H1 (cell line): ENCODE measurements around the gene CBY2. TPM values are rescaled to one million over a fixed set of nuclear protein-coding genes. Genes with fewer than 3 reads are reported as not detected.

Source experiments
- CTCF ChIA-PET: fragments of 300-600 bp; sonication (Branson Sonifier 250); formaldehyde crosslinking; loops from one replicate; lab custom pipeline; 2021; ENCODE audit not compliant: partially characterized antibody; lab: Charles Lee
- POLR2A ChIA-PET: fragments of 300-600 bp; sonication (Branson Sonifier 250); formaldehyde crosslinking; loops from one replicate; lab custom pipeline; 2021; ENCODE audit warnings: inconsistent platforms; ENCODE audit not compliant: partially characterized antibody; lab: Charles Lee
- DNase-seq, 2 experiments: peaks; one replicate each; pipeline versions ENCODE4 v3.0.0 to v3.0.0-alpha.2; 2010 to 2022; ENCODE audit warnings: low spot score in 2 of 2, low read depth in 1 of 2, mixed read lengths in 1 of 2
- FAIRE-seq: peaks from 2 replicates; lab custom pipeline; 2011; peaks lifted over from hg19 to GRCh38; lab: Jason Lieb, UNC
- H2AFZ ChIP-seq: 2 replicates; pipeline ENCODE4 v1.8.1; 2012; ENCODE audit warnings: low read length, inconsistent platforms
- H2AK5ac ChIP-seq: 2 replicates; pipeline ENCODE4 v1.6.1; 2013; ENCODE audit warnings: low read depth, low read length
- H2BK120ac ChIP-seq: replicated peaks from 2 replicates; pipeline ENCODE3; 2013; ENCODE audit warnings: low read depth, low read length, inconsistent platforms
- H2BK12ac ChIP-seq: 2 replicates; pipeline ENCODE4 v1.6.1; 2013; ENCODE audit warnings: low read depth, low read length
- H2BK15ac ChIP-seq: 2 replicates; pipeline ENCODE4 v1.6.1; 2013; ENCODE audit warnings: low read length
- H2BK20ac ChIP-seq: 2 replicates; pipeline ENCODE4 v1.6.1; 2013; ENCODE audit warnings: low read length
- H2BK5ac ChIP-seq: 2 replicates; pipeline ENCODE4 v1.6.1; 2013; ENCODE audit warnings: low read depth, low read length
- H3K14ac ChIP-seq: 2 replicates; pipeline ENCODE4 v1.6.1; 2013; ENCODE audit warnings: inconsistent platforms; ENCODE audit not compliant: insufficient read length
- H3K18ac ChIP-seq: 2 replicates; pipeline ENCODE4 v1.6.1; 2013; ENCODE audit warnings: low read length; ENCODE audit errors: extremely low read depth
- H3K23ac ChIP-seq: 2 replicates; pipeline ENCODE4 v1.6.1; 2013; ENCODE audit warnings: inconsistent platforms; ENCODE audit not compliant: insufficient read length
- H3K23me2 ChIP-seq: 2 replicates; pipeline ENCODE4 v1.6.1; 2013; ENCODE audit warnings: low read depth, low read length
- H3K27ac ChIP-seq: 2 replicates; pipeline ENCODE4 v1.6.1; 2011; ENCODE audit warnings: low read depth, low read length, inconsistent platforms
- H3K27me3 ChIP-seq, 4 experiments: replicated peaks in 1 of 4; 1 replicate in 1 of 4; 2 replicates in 3 of 4; pipeline versions ENCODE4 v1.6.1 to v1.8.1; 2011 to 2013; ENCODE audit warnings: low read length in 3 of 4, mild to moderate bottlenecking in 3 of 4, inconsistent platforms in 2 of 4, mixed read lengths in 2 of 4, moderate library complexity in 1 of 4; ENCODE audit not compliant: control insufficient read depth in 3 of 4, insufficient read depth in 3 of 4; ENCODE audit errors: extremely low read depth in 1 of 4
- H3K36me3 ChIP-seq, 4 experiments: 2 replicates each; pipeline versions ENCODE4 v1.6.1 to v1.8.1; 2011 to 2013; ENCODE audit warnings: mild to moderate bottlenecking in 4 of 4, low read length in 3 of 4, moderate library complexity in 2 of 4, control low read depth in 1 of 4, inconsistent platforms in 1 of 4; ENCODE audit not compliant: insufficient read depth in 4 of 4, control insufficient read depth in 2 of 4
- H3K4ac ChIP-seq: replicated peaks from 2 replicates; pipeline ENCODE3; 2013; ENCODE audit warnings: low read length, low read depth, mixed read lengths, inconsistent platforms; ENCODE audit not compliant: insufficient read length
- H3K4me1 ChIP-seq, 4 experiments: replicated peaks in 1 of 4; 1 replicate in 1 of 4; 2 replicates in 3 of 4; pipeline versions ENCODE4 v1.6.1 to v1.8.1; 2011 to 2013; ENCODE audit warnings: low read length in 3 of 4, inconsistent platforms in 2 of 4, mixed read lengths in 1 of 4; ENCODE audit not compliant: insufficient read depth in 4 of 4, control insufficient read depth in 3 of 4
- H3K4me2 ChIP-seq, 2 experiments: 2 replicates each; pipeline versions ENCODE4 v1.6.1 to v1.8.1; 2011 to 2013; ENCODE audit warnings: low read depth in 2 of 2, low read length in 2 of 2, control low read depth in 1 of 2, inconsistent platforms in 1 of 2, mild to moderate bottlenecking in 1 of 2; ENCODE audit not compliant: insufficient read depth in 1 of 2
- H3K4me3 ChIP-seq, 4 experiments: fragments of 200-600, 300-600 bp in 1 of 4; sonication (generic), shearing (Covaris generic), sonication (Bioruptor Twin) in 1 of 4; 2 replicates each; pipeline versions ENCODE4 v1.5.1 to v1.8.1; 2011 to 2016; ENCODE audit warnings: low read length in 4 of 4, low read depth in 3 of 4, control low read depth in 2 of 4, inconsistent platforms in 2 of 4, mild to moderate bottlenecking in 2 of 4, mixed read lengths in 1 of 4, moderate library complexity in 1 of 4; ENCODE audit not compliant: insufficient read depth in 2 of 4; ENCODE audit errors: extremely low read depth in 1 of 4
- H3K56ac ChIP-seq: replicated peaks from 2 replicates; pipeline ENCODE3; 2013; ENCODE audit warnings: low read depth, mild to moderate bottlenecking, mixed read lengths, low read length, inconsistent platforms; ENCODE audit not compliant: insufficient read length
- H3K79me1 ChIP-seq: 2 replicates; pipeline ENCODE4 v1.6.1; 2013; ENCODE audit warnings: low read depth, low read length, control low read depth
- H3K79me2 ChIP-seq, 2 experiments: 2 replicates each; pipeline versions ENCODE4 v1.6.1 to v1.8.1; 2012 to 2013; ENCODE audit warnings: low read length in 2 of 2, mild to moderate bottlenecking in 2 of 2, inconsistent platforms in 1 of 2; ENCODE audit not compliant: insufficient read depth in 2 of 2, control insufficient read depth in 1 of 2
- H3K9ac ChIP-seq, 4 experiments: replicated peaks in 1 of 4; 1 replicate in 1 of 4; 2 replicates in 3 of 4; pipeline versions ENCODE4 v1.6.1 to v1.8.1; 2011 to 2013; ENCODE audit warnings: low read depth in 3 of 4, low read length in 3 of 4, control low read depth in 2 of 4, mild to moderate bottlenecking in 2 of 4, moderate library complexity in 2 of 4, inconsistent platforms in 1 of 4; ENCODE audit errors: extremely low read depth in 1 of 4
- H3K9me3 ChIP-seq, 2 experiments: 2 replicates each; pipeline versions ENCODE4 v1.6.1 to v1.8.1; 2012 to 2013; ENCODE audit warnings: mild to moderate bottlenecking in 2 of 2, moderate library complexity in 2 of 2, control low read depth in 1 of 2, inconsistent platforms in 1 of 2, low read depth in 1 of 2, low read length in 1 of 2, mixed read lengths in 1 of 2; ENCODE audit not compliant: insufficient read depth in 2 of 2
- H4K20me1 ChIP-seq, 2 experiments: replicated peaks in 1 of 2; 2 replicates each; pipeline versions ENCODE3 to v1.8.1; 2011 to 2013; ENCODE audit warnings: inconsistent platforms in 2 of 2, low read length in 2 of 2, mild to moderate bottlenecking in 1 of 2; ENCODE audit not compliant: insufficient read depth in 2 of 2, control insufficient read depth in 1 of 2
- H4K5ac ChIP-seq: 2 replicates; pipeline ENCODE4 v1.6.1; 2013; ENCODE audit warnings: low read length, low read depth, mixed read lengths, inconsistent platforms; ENCODE audit not compliant: insufficient read length
- H4K8ac ChIP-seq: 2 replicates; pipeline ENCODE4 v1.8.0; 2013; ENCODE audit warnings: mild to moderate bottlenecking, moderate library complexity, low read length, inconsistent platforms; ENCODE audit not compliant: insufficient read depth; ENCODE audit errors: extremely low read depth
- H4K91ac ChIP-seq: replicated peaks from 2 replicates; pipeline ENCODE3; 2013; ENCODE audit warnings: low read length, mixed read lengths, inconsistent platforms; ENCODE audit not compliant: insufficient read length
- EZH2 ChIP-seq: fragments of 200-600 bp; sonication (generic); IDR thresholded peaks from 2 replicates; pipeline ENCODE4 v1.7.1; 2012; ENCODE audit warnings: low read depth, mild to moderate bottlenecking, moderate library complexity, low read length, inconsistent platforms; ENCODE audit not compliant: severe bottlenecking
- NANOG ChIP-seq: IDR thresholded peaks from 2 replicates; pipeline ENCODE4 v1.6.1; 2011; ENCODE audit warnings: low read length, low read depth, mild to moderate bottlenecking, inconsistent platforms; ENCODE audit not compliant: insufficient read depth, poor library complexity, severe bottlenecking
- PHF8 ChIP-seq: fragments of 200-600 bp; sonication (generic); conservative IDR thresholded peaks from 2 replicates; pipeline ENCODE4 v1.7.1; 2012; ENCODE audit warnings: low read depth, mild to moderate bottlenecking, inconsistent platforms, low read length, moderate library complexity
- POLR2A ChIP-seq, 2 experiments: IDR thresholded peaks; 1 replicate in 1 of 2; 2 replicates in 1 of 2; pipeline ENCODE4 v1.6.1; 2011; ENCODE audit warnings: low read depth in 2 of 2, low read length in 2 of 2, mild to moderate bottlenecking in 2 of 2; ENCODE audit errors: control extremely low read depth in 1 of 2
- POU5F1 ChIP-seq: IDR thresholded peaks from 2 replicates; pipeline ENCODE4 v1.6.1; 2011; ENCODE audit warnings: low read depth, mild to moderate bottlenecking, low read length, moderate library complexity
- WGBS, 2 experiments: shearing (Covaris generic) in 1 of 2; methylation state at CpG; one replicate each; pipeline versions ENCODE4 v1.1.6 to v1.1.7; 2013 to 2015; ENCODE audit warnings: low lambda C conversion rate in 2 of 2, mixed read lengths in 2 of 2, inconsistent platforms in 1 of 2, low coverage in 1 of 2, missing lambda C conversion rate in 1 of 2; ENCODE audit not compliant: insufficient replicate concordance in 2 of 2, insufficient coverage in 1 of 2, insufficient read length in 1 of 2; ENCODE audit errors: extremely low coverage in 1 of 2, missing lambda C conversion rate in 1 of 2; 5-methylcytosine and 5-hydroxymethylcytosine counted together
- polyA plus RNA-seq, 7 experiments: library from polyadenylated mRNA; depleted of rRNA in 3 of 7; stranded (reverse) in 5 of 7; unstranded in 2 of 7; fragments of >200 nt in 5 of 7; fragments of 200-250 nt in 2 of 7; gene quantifications; 1 replicate in 5 of 7; 2 replicates in 1 of 7; 4 replicates in 1 of 7; pipeline versions ENCODE4 v1.2.1 to v1.2.3, GENCODE V29; 2011 to 2013; ENCODE audit warnings: missing spikeins in 2 of 7, mixed read lengths in 2 of 7
- total RNA-seq: library from RNA; stranded (reverse); fragmentation: NEBNext Ultra II Directional; extraction: Animal tissue kit (Norgen Biotek cat#: 25700); gene quantifications from 2 replicates; pipeline ENCODE4 v1.2.1, GENCODE V29; 2021
- TF ChIP-seq, protein P1 (sequence below): IDR thresholded peaks from 2 replicates; pipeline ENCODE4 v1.6.1; 2012; ENCODE audit warnings: low read length, inconsistent platforms

The CBY2 gene
- total and polyA plus RNA-seq, 2 of the 8 experiments (the other 6 are each of a cell fraction or from before 2014, with no cell fraction given) = not detected

DNA sequence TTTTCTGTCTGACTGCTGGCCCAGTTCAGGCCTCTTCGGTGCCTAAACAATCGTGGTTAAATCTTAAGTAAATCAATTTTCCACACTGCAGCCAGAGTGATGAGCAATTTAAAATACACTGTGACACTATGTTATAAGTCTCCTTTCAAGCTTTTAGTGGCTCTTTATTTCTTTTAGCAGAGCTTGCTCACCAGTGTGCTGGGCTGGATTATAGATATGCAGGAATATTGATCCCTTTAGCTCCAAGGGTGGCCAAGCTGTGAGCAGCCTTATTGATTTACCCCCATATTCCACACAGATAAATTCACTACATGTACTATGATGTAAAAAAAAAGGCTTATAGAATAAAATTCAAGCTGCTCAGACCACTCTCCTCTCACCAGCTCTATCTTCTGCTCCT, 21.7 kb downstream of the CBY2 start:
- DNase-seq = no peak
- Histone ChIP-seq H3K4me3 (no peak overlapping the region), H3K4me1 (peaks cover 0 to 7% (median under 1%) of the 10 kb centered on the region in 4 experiments; a peak in 2 of 7 replicates), H2AK5ac (no peak overlapping the region), H3K9me3 (no peaks in the 10 kb centered on the region), H4K5ac (no peak overlapping the region), H3K4ac (no peak overlapping the region), H4K91ac (no peak overlapping the region), H2BK12ac (no peak overlapping the region), H3K23me2 (no peaks in the 10 kb centered on the region), H2BK20ac (no peak overlapping the region), H3K79me2 (no peaks in the 10 kb centered on the region), H3K9ac (no peak overlapping the region), H3K56ac (no peak overlapping the region), H4K20me1 (no peaks in the 10 kb centered on the region), H3K4me2 (no peak overlapping the region), H2AFZ (no peak overlapping the region), H4K8ac (no peak overlapping the region), H3K79me1 (no peaks in the 10 kb centered on the region), H2BK5ac (no peak overlapping the region), H3K27me3 (peaks cover 0 to 4% (median 0%) of the 10 kb centered on the region in 4 experiments; a peak in 3 of 7 replicates), H3K27ac (no peak overlapping the region), H3K23ac (no peak overlapping the region), H2BK15ac (no peak overlapping the region), H3K36me3 (no peaks in the 10 kb centered on the region), H2BK120ac (no peak overlapping the region), H3K18ac (no peak overlapping the region), H3K14ac (no peak overlapping the region)
- no peak for FAIRE-seq
- CTCF ChIA-PET = interaction anchor here (0.6 to 16.5 kb wide), 7 partner anchors 8 to 487 kb away, joined by 3 to 170 read pairs (median 5); partner anchors contain the start of gene CBY2
- WGBS, 2 experiments = 91% methylated on average over 2 of the region's 2 CpGs; no CpG with 5 or more reads in 1 of the 2 experiments
- POLR2A ChIA-PET = interaction anchor here (1.0 kb wide), 1 partner anchor 10 kb away, joined by 3 read pairs; no protein-coding TSS in a partner anchor
- TF ChIP-seq NANOG (no peak), PHF8 (no peak), POU5F1 (no peak), POLR2A (IDR thresholded peaks at IDR 0.05; ENCODE audit: control extremely low read depth in 1 of 2, low read depth in 2 of 2, low read length in 2 of 2) (no peak), EZH2 (no peak)
- TF ChIP-seq, protein P1, sequence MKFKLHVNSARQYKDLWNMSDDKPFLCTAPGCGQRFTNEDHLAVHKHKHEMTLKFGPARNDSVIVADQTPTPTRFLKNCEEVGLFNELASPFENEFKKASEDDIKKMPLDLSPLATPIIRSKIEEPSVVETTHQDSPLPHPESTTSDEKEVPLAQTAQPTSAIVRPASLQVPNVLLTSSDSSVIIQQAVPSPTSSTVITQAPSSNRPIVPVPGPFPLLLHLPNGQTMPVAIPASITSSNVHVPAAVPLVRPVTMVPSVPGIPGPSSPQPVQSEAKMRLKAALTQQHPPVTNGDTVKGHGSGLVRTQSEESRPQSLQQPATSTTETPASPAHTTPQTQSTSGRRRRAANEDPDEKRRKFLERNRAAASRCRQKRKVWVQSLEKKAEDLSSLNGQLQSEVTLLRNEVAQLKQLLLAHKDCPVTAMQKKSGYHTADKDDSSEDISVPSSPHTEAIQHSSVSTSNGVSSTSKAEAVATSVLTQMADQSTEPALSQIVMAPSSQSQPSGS = no peak
